ENCODE measurements around the gene HPS6. TPM values are rescaled to one million over a fixed set of nuclear protein-coding genes. Genes with fewer than 3 reads are reported as not detected.

HPS6 gene
- total RNA-seq, 1 experiment from 2014 or later, result 31.7 TPM

DNA sequence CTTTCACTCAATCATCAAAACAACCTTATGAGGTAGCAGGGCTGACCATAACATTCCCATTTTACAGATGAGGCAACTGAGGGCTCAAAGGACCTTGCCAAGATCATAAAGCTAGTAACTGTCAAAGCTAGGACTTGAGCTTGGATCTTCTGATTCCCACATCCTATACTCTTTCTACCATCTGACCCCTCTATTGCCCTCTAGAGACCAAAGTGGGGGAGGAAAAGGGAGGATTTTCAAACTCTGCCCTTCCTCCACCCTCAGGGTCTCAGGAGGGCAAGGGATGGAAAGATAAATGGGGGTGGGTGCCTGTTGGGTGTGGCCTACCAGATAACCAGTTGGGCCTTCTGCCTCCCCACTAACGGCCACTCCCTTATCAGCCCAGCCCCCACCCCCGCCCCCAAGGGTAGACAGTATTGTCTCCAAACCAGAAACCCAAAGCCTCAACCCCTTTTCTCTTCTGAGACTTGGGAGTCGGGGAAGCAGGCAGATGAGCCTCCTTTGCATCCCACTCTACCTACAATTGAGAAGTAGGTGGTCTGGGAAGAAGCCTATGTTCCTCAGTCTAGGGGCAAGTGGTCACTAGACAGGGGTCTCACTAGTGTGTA, 47.2 kb downstream of the HPS6 start:
- Histone ChIP-seq H3K9ac (ENCODE audit: low read length) (no peak overlapping the region), H2AFZ (ENCODE audit: low read depth, low read length, poor library complexity, severe bottlenecking) (no peak overlapping the region), H3K36me3 (ENCODE audit: control insufficient read depth in 1 of 2, insufficient read depth in 2 of 2, low read length in 2 of 2) (peaks cover 32 to 40% of the 10 kb centered on the region in 2 experiments), H3K9me3 (ENCODE audit: control insufficient read depth in 1 of 2, insufficient read depth in 1 of 2, low read depth in 1 of 2, low read length in 2 of 2) (no peaks in the 10 kb centered on the region), H3K9me2 (ENCODE audit: insufficient read depth) (no peaks in the 10 kb centered on the region), H3K79me2 (ENCODE audit: insufficient read depth, low read length) (peaks cover 57% of the 10 kb centered on the region), H3K4me1 (ENCODE audit: control insufficient read depth in 1 of 2, insufficient read depth in 2 of 2, low read length in 2 of 2) (peaks cover 39 to 43% of the 10 kb centered on the region in 2 experiments), H4K20me1 (ENCODE audit: insufficient read depth) (no peaks in the 10 kb centered on the region; the same call in 1 of the 2 replicates), H3K27me3 (ENCODE audit: insufficient read depth, low read length) (no peaks in the 10 kb centered on the region), H3K27ac (ENCODE audit: low read depth, low read length) (no peak overlapping the region), H3K4me3 (replicated peaks in 1 of 2; ENCODE audit: low read depth in 1 of 2, low read length in 2 of 2) (no peak overlapping the region), H3K4me2 (ENCODE audit: low read length) (peak overlapping the region; percentile 94)
- POLR2A ChIA-PET, result interaction anchor here (0.9 to 1.4 kb wide), 2 partner anchors 10 to 41 kb away, joined by 3 to 5 read pairs; no protein-coding TSS in a partner anchor
- CTCF ChIA-PET, result interaction anchor here (0.8 to 4.1 kb wide), 3 partner anchors 12 to 31 kb away, joined by 3 to 48 read pairs (median 3); partner anchors contain the start of gene PPRC1
- RAD21 ChIA-PET (ENCODE audit: low non-redundant PET in 1 of 2, low total read pairs in 2 of 2, uncharacterized antibody in 2 of 2, unreplicated experiment in 2 of 2), result no interaction called here
- TF ChIP-seq CEBPB (IDR thresholded peaks at IDR 0.05; ENCODE audit: low read depth), result no peak
- TF ChIP-seq, protein P1, sequence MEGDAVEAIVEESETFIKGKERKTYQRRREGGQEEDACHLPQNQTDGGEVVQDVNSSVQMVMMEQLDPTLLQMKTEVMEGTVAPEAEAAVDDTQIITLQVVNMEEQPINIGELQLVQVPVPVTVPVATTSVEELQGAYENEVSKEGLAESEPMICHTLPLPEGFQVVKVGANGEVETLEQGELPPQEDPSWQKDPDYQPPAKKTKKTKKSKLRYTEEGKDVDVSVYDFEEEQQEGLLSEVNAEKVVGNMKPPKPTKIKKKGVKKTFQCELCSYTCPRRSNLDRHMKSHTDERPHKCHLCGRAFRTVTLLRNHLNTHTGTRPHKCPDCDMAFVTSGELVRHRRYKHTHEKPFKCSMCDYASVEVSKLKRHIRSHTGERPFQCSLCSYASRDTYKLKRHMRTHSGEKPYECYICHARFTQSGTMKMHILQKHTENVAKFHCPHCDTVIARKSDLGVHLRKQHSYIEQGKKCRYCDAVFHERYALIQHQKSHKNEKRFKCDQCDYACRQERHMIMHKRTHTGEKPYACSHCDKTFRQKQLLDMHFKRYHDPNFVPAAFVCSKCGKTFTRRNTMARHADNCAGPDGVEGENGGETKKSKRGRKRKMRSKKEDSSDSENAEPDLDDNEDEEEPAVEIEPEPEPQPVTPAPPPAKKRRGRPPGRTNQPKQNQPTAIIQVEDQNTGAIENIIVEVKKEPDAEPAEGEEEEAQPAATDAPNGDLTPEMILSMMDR (IDR thresholded peaks at IDR 0.05 in 2 of 3, conservative IDR thresholded peaks at IDR 0.05 in 1 of 3; ENCODE audit: borderline replicate concordance in 1 of 3, insufficient read depth in 1 of 3, low read depth in 2 of 3, low read length in 2 of 3), result peak in 2 of 3 experiments; percentile 46 to 63; a peak in 4 of 6 replicates
- no peak for TF ChIP-seq RAD21 (IDR thresholded peaks at IDR 0.05; ENCODE audit: low read depth)
- no TSS peak for BruUV-seq (replicated peaks)
- intact Hi-C loops (cut with micrococcal nuclease), result no loop called here
- DNase-seq (ENCODE audit: low read depth, low spot score), result no peak
- ATAC-seq, result no peak

DNA sequence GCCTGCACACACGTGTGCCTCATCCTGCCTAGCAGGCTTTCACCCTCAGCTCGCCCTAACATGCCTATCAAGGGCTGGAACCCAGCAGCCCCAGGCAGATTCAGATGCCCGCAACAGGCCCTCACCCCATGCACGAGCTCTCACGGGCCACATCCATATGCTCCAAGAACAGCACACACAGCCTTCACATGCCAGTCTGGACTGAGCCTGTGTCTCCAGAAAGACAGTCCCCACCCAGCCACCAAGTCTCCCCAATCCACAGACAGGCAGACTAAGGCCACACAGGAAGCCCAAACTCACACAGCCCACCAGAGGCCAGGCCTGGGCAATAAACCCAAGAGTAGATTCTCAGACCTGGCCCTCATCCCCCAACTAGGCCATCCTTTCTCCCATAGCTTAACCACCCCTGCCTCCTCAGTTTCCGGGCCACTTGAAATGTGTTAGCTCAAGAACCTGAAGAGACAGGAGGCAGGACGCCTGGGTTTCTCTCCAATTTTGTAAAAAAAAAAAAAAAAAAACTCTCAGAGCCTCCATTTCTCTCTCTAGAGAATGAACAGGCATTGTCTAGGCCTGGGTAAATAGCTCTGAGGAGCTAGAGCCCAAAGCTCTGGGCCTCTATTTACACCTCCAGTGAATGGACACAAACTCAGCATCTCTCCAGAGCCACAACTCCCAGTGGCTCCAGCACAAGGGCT, 48.3 kb downstream of the HPS6 start:
- DNase-seq (ENCODE audit: low read depth, low spot score) (no peak), ATAC-seq (no peak)
- Histone ChIP-seq H3K9ac (ENCODE audit: low read length) (peak overlapping the region; percentile 86), H3K4me2 (ENCODE audit: low read length) (peak overlapping the region; percentile 94), H3K27ac (ENCODE audit: low read depth, low read length) (peak overlapping the region; percentile 81), H3K9me2 (ENCODE audit: insufficient read depth) (no peaks in the 10 kb centered on the region), H3K27me3 (ENCODE audit: insufficient read depth, low read length) (no peaks in the 10 kb centered on the region), H3K79me2 (ENCODE audit: insufficient read depth, low read length) (peaks cover 64% of the 10 kb centered on the region), H3K9me3 (ENCODE audit: control insufficient read depth in 1 of 2, insufficient read depth in 1 of 2, low read depth in 1 of 2, low read length in 2 of 2) (no peaks in the 10 kb centered on the region), H3K4me3 (replicated peaks in 1 of 2; ENCODE audit: low read depth in 1 of 2, low read length in 2 of 2) (peak overlapping the region; percentile 82 to 83), H3K36me3 (ENCODE audit: control insufficient read depth in 1 of 2, insufficient read depth in 2 of 2, low read length in 2 of 2) (peaks cover 29 to 31% of the 10 kb centered on the region in 2 experiments), H3K4me1 (ENCODE audit: control insufficient read depth in 1 of 2, insufficient read depth in 2 of 2, low read length in 2 of 2) (peaks cover 50 to 54% of the 10 kb centered on the region in 2 experiments), H2AFZ (ENCODE audit: low read depth, low read length, poor library complexity, severe bottlenecking) (no peak overlapping the region), H4K20me1 (ENCODE audit: insufficient read depth) (no peaks in the 10 kb centered on the region; the same call in 1 of the 2 replicates)
- CTCF ChIA-PET, result interaction anchor here (0.6 to 4.1 kb wide), 2 partner anchors 13 to 295 kb away, joined by 3 to 48 read pairs; partner anchors contain the start of gene OGA
- intact Hi-C loops (cut with micrococcal nuclease), result no loop called here
- TSS peak; percentile 46 for BruUV-seq (replicated peaks)
- no peak for TF ChIP-seq RAD21 (IDR thresholded peaks at IDR 0.05; ENCODE audit: low read depth)
- no peak for TF ChIP-seq EZH2phosphoT487 (IDR thresholded peaks at IDR 0.05; ENCODE audit: borderline replicate concordance)
- no peak for TF ChIP-seq YY1 (IDR thresholded peaks at IDR 0.05; ENCODE audit: extremely low read depth, insufficient replicate concordance, low read depth, low read length)
- no peak for TF ChIP-seq SRF (IDR thresholded peaks at IDR 0.05; ENCODE audit: low read depth)
- TF ChIP-seq TCF7L2 (IDR thresholded peaks at IDR 0.05; ENCODE audit: borderline replicate concordance, extremely low read depth, insufficient read depth, insufficient read length), result no peak
- no peak for TF ChIP-seq POLR2A (IDR thresholded peaks at IDR 0.05; ENCODE audit: borderline replicate concordance, extremely low read depth, insufficient read depth, insufficient read length)
- TF ChIP-seq, protein P2, sequence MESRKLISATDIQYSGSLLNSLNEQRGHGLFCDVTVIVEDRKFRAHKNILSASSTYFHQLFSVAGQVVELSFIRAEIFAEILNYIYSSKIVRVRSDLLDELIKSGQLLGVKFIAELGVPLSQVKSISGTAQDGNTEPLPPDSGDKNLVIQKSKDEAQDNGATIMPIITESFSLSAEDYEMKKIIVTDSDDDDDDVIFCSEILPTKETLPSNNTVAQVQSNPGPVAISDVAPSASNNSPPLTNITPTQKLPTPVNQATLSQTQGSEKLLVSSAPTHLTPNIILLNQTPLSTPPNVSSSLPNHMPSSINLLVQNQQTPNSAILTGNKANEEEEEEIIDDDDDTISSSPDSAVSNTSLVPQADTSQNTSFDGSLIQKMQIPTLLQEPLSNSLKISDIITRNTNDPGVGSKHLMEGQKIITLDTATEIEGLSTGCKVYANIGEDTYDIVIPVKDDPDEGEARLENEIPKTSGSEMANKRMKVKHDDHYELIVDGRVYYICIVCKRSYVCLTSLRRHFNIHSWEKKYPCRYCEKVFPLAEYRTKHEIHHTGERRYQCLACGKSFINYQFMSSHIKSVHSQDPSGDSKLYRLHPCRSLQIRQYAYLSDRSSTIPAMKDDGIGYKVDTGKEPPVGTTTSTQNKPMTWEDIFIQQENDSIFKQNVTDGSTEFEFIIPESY (IDR thresholded peaks at IDR 0.05; ENCODE audit: extremely low read depth, insufficient replicate concordance, low read length), result no peak
- TF ChIP-seq ELF1 (IDR thresholded peaks at IDR 0.05; ENCODE audit: borderline replicate concordance, low read depth), result no peak
- RAD21 ChIA-PET (ENCODE audit: low non-redundant PET in 1 of 2, low total read pairs in 2 of 2, uncharacterized antibody in 2 of 2, unreplicated experiment in 2 of 2), result interaction anchor here in 1 of 2 experiments (0.5 kb wide), 1 partner anchor 15 kb away, joined by 3 read pairs; no protein-coding TSS in a partner anchor
- POLR2A ChIA-PET, result interaction anchor here (1.1 to 1.4 kb wide), 2 partner anchors 12 to 48 kb away, joined by 4 to 5 read pairs; no protein-coding TSS in a partner anchor

Measured in HCT116 (cell line).